ENCODE results near the gene PRICKLE2.

Gene PRICKLE2, protein sequence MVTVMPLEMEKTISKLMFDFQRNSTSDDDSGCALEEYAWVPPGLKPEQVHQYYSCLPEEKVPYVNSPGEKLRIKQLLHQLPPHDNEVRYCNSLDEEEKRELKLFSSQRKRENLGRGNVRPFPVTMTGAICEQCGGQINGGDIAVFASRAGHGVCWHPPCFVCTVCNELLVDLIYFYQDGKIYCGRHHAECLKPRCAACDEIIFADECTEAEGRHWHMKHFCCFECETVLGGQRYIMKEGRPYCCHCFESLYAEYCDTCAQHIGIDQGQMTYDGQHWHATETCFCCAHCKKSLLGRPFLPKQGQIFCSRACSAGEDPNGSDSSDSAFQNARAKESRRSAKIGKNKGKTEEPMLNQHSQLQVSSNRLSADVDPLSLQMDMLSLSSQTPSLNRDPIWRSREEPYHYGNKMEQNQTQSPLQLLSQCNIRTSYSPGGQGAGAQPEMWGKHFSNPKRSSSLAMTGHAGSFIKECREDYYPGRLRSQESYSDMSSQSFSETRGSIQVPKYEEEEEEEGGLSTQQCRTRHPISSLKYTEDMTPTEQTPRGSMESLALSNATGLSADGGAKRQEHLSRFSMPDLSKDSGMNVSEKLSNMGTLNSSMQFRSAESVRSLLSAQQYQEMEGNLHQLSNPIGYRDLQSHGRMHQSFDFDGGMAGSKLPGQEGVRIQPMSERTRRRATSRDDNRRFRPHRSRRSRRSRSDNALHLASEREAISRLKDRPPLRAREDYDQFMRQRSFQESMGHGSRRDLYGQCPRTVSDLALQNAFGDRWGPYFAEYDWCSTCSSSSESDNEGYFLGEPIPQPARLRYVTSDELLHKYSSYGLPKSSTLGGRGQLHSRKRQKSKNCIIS

GRCh38 chr3:64224826-64225610 is at the start of gene PRICKLE2:
PRICKLE2 (minus strand) TSS chr3:64225466; CDS start chr3:64198927, 26,539 bp downstream.
- DNase-seq: no peak

- no peak for DNase-seq
Measured at GRCh38 chr3:64272842-64273241, 47.6 kb upstream of the PRICKLE2 start.

DNA sequence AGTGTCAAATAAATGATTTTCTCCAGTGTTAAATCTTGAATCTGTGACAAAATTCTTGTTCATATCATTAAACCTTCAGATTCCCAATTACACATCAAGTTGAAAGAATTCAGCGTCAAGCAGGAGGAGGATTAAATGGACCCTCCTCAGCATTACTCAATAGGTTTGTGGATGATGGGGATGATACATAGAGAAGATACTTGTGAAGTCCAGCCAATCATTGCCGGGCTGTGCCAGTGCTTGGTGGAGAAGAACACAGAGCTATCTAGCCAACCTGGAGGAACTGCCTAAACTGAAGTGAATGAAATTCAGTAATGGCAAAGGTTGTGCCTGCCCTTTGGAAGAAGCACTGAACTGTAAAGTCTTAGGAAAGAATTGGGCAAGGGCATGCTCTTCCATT is 47.0 kb upstream of the PRICKLE2 start:
- DNase-seq: no peak

DNA sequence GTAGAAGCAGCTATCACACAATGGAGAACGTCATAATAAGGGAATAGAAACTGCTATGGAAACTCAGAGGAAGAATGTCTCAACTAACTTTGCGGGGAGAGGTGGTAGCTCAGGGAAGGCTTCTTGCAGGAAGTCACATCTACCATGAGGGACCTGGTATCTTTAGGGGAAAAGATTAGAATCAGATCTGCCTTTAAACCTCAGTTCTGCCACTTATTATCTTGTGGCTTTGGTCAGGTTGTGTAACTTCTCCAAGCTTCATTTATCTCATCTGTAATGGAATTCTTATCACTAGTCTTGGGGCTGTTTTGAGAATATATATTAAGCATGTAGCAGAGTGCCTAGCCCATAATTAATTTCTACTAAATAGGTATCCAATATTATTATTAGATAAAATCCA is 46.4 kb upstream of the PRICKLE2 start:
- DNase-seq: no peak

DNA sequence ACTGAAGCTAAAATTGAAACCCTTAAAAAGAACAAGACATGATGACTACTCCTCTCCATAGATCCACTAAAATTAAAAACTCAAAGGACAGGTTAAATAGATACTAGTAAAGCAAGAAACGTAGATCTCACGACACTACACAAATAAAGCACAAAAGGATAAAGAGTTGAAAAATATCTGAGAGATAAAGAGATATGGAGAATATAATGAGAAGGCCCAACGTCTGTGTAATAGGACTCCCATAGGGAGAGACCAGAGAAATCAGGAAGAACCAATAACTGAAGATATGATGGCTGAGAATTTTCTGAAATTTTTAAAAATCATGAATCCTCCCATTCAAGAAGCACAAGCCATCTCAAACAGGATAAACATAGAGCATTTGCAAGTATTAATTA is 45.6 kb upstream of the PRICKLE2 start:
- no peak for DNase-seq

DNA sequence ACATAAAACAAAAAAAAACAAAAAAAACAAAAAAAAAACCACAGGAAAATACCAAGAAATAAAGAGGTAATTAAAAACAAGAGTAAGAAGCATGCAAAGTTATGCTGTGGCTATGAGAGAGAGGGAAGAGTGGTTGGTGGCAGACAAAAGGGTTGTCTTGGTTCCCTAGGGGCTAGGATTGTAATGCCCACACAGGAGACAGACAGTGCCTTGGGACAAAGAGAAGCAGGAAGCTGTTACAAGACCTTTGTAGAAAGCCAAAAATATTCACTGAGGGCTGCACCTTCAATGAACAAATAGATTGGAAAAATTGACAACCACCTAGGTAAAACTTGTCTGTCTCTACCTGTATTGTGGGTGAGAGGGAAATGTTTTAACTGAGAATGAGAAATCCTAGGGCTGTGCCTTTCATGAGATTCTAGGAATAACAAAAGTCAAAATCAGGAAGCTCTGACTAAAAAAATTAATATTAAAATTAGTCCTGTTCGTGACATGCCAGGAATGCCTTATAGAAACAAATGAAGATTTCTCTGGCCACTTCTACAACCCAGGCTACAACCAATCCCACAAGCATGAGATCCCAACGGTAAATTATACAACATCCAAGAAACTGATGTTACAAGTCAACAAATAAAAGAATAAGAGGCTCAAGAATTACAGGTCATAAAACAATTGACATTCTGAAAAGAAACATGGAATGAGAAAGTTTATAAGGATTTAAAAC is 45.0 kb upstream of the PRICKLE2 start:
- no peak for DNase-seq

DNA sequence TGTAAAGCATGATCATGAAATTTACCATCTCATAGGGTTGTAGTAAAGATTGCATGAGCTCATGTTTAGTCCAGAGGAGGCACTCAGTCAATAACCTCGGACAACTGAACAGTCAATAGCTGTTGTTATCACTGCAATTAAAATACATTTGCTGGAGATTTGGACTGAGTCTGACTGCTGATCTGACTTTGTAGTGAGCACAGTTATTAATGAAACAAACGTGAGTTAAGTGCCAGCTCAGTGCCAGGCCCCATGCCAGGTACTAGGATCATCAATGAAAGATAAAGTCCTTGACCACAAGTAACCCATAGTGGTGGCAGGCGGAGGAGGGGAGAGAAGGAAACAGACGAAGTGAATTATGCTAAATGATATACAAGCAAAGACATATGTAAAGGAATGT is 43.7 kb upstream of the PRICKLE2 start:
- DNase-seq: no peak

- DNase-seq: no peak
Measured at GRCh38 chr3:64267721-64268604, 42.7 kb upstream of the PRICKLE2 start.

- no peak for DNase-seq
Measured at GRCh38 chr3:64266983-64267382, 41.7 kb upstream of the PRICKLE2 start.

- DNase-seq: no peak
Measured at GRCh38 chr3:64266065-64266931, 41.0 kb upstream of the PRICKLE2 start.

- no peak for DNase-seq
Measured at GRCh38 chr3:64265646-64266045, 40.4 kb upstream of the PRICKLE2 start.

GRCh38 chr3:64264501-64265109 is 39.3 kb upstream of the PRICKLE2 start:
- no peak for DNase-seq

DNA sequence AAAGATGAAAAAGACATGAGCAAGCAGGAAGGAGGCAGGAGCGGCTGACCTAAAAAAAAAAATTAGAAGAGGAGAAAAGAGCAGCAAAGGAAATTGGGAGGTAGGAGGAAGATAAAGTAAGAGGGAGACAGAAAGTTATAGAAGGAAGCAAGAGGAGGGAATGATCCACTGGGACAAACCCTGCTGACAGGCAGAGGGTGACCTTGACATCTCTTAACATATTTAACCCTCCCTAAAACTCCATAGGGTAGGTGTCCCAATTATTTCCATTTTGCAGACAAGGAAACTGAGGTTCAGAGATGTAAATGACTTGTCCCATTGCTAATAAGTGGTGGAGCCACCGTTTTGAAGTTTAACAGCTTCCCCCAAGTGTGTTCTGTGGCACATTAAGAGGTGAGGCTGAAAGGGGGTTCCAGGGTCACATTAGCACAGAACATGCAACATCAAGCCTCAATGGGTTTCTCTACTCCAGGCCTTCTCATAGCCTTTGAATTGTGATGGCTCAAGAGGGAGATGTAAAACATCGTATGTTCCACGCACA is 37.4 kb upstream of the PRICKLE2 start:
- no peak for DNase-seq

DNA sequence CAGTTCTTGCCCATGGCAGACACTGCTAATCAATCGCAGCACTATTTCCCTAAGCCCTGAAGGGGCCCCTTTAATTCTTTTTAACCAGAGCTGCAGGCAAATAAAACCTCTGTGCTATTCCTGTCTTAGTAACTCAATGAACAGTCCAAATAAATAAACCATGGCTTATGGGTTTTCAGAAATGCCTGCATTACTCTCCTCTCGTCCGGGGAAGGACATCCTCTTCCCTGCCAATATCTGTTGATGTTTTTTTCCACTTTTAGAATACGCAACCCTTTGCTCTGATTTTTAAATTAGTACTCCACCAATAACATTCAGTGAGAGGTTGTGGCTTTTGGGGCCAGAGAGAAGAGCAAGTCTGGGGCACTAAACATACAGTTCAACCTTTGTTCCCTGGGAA is 35.2 kb upstream of the PRICKLE2 start:
- no peak for DNase-seq

- no peak for DNase-seq
Measured at GRCh38 chr3:64259636-64260035, 34.4 kb upstream of the PRICKLE2 start.

- no peak for DNase-seq
Measured at GRCh38 chr3:64257100-64257755, 32.0 kb upstream of the PRICKLE2 start.

- DNase-seq: no peak
Measured at GRCh38 chr3:64255741-64256340, 30.6 kb upstream of the PRICKLE2 start.

- DNase-seq: no peak
Measured at GRCh38 chr3:64254443-64254842, 29.2 kb upstream of the PRICKLE2 start.

DNA sequence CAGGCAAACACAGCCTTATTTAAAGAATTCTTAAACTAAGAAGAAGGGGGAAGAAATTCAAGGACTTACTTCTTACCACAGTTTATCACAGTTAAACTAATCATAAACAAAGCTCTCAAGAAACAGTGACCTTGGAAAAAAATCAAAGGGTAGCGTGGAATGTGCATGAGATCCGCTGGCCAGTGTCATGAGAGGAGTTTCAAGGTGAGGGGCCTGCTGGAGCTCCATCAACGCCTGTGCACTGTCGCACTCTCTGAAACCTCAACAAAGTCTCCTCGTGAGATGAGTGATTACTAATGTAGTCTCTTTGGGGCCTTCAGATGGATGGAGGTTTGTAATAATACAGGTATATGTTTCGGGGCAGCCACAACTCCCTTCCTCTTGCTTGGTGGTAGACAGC is 28.4 kb upstream of the PRICKLE2 start:
- DNase-seq: no peak

All from activated CD8-positive, alpha-beta memory T cell treated with anti-CD3 and anti-CD28 coated beads, Interleukin-2, amount 50 U/mL, for 4 hours (primary cell).